ENCODE data around the gene VNN1. TPM values are rescaled to one million over a fixed set of nuclear protein-coding genes. Genes with fewer than 3 reads are reported as not detected.

Gene VNN1
- total RNA-seq, 1 donor from 2014 or later = 0.07 TPM

- H3K27me3 Mint-ChIP-seq (ENCODE audit: low read depth, unreplicated experiment) = peaks cover 3% of the 10 kb centered on the region
- Histone ChIP-seq H3K27ac (ENCODE audit: low read depth, low read length) (no peak overlapping the region), H3K4me3 (ENCODE audit: insufficient read depth, low read depth, low read length) (no peak overlapping the region), H3K27me3 (ENCODE audit: insufficient read depth, low read length) (no peaks in the 10 kb centered on the region), H3K36me3 (ENCODE audit: insufficient read depth, low read length) (no peaks in the 10 kb centered on the region), H3K9ac (ENCODE audit: low read length) (no peak overlapping the region), H2AFZ (ENCODE audit: low read depth, low read length) (no peak overlapping the region), H3K4me2 (ENCODE audit: low read length) (no peak overlapping the region), H4K20me1 (ENCODE audit: insufficient read depth, low read length) (no peaks in the 10 kb centered on the region), H3K9me3 (ENCODE audit: insufficient read depth, low read depth, low read length) (no peaks in the 10 kb centered on the region), H3K79me2 (ENCODE audit: insufficient read depth, low read length) (no peaks in the 10 kb centered on the region), H3K4me1 (ENCODE audit: insufficient read depth, low read length) (peaks cover 3% of the 10 kb centered on the region)
- H3K36me3 Mint-ChIP-seq (ENCODE audit: low read depth, unreplicated experiment) = no peaks in the 10 kb centered on the region
- H3K9me3 Mint-ChIP-seq (ENCODE audit: unreplicated experiment) = no peaks in the 10 kb centered on the region
- FAIRE-seq (no peak), DNase-seq (ENCODE audit: low read depth) (no peak)
- no peak overlapping the region for H3K27ac Mint-ChIP-seq (ENCODE audit: unreplicated experiment)
- H3K4me1 Mint-ChIP-seq (ENCODE audit: low read depth, unreplicated experiment) = no peaks in the 10 kb centered on the region
- H3K4me3 Mint-ChIP-seq (ENCODE audit: unreplicated experiment) = no peak overlapping the region
- TF ChIP-seq, protein P1, sequence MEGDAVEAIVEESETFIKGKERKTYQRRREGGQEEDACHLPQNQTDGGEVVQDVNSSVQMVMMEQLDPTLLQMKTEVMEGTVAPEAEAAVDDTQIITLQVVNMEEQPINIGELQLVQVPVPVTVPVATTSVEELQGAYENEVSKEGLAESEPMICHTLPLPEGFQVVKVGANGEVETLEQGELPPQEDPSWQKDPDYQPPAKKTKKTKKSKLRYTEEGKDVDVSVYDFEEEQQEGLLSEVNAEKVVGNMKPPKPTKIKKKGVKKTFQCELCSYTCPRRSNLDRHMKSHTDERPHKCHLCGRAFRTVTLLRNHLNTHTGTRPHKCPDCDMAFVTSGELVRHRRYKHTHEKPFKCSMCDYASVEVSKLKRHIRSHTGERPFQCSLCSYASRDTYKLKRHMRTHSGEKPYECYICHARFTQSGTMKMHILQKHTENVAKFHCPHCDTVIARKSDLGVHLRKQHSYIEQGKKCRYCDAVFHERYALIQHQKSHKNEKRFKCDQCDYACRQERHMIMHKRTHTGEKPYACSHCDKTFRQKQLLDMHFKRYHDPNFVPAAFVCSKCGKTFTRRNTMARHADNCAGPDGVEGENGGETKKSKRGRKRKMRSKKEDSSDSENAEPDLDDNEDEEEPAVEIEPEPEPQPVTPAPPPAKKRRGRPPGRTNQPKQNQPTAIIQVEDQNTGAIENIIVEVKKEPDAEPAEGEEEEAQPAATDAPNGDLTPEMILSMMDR (IDR thresholded peaks at IDR 0.05; ENCODE audit: insufficient read depth, low read depth, low read length) = no peak
- TF ChIP-seq EZH2 (IDR thresholded peaks at IDR 0.05; ENCODE audit: insufficient read depth, low read length) = no peak
Measured at GRCh38 chr6:132714160-132714559, 305 bp upstream of the VNN1 start.

DNA sequence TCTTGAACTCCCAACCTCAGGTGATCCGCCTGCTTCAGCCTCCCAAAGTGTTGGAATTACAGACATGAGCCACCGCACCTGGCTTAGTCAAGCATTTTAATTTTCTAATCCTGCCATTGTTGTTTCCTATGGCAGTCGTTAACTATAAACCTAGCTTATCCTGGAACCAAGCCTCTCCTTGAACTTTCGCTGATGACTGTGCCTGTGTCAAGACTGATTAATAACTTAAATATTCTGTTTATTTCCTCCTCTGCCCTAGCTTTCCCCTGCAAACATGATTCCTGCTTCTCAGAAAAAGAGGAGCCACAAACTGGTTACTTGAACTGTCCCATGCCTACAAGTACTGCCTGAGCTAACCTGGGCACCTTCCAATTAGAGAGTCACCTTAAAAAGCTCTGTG is 1.5 kb downstream of the VNN1 start:
- no peak overlapping the region for H3K9ac ChIP-seq (ENCODE audit: low read length)
- H3K4me1 ChIP-seq (ENCODE audit: insufficient read depth, low read length) = peaks cover 3% of the 10 kb centered on the region
- H3K27me3 ChIP-seq (ENCODE audit: insufficient read depth, low read length) = no peaks in the 10 kb centered on the region
- H3K36me3 ChIP-seq (ENCODE audit: insufficient read depth, low read length) = no peaks in the 10 kb centered on the region
- no peak overlapping the region for H3K27ac ChIP-seq (ENCODE audit: low read depth, low read length)
- H3K4me3 ChIP-seq (ENCODE audit: insufficient read depth, low read depth, low read length) = no peak overlapping the region
- H3K4me2 ChIP-seq (ENCODE audit: low read length) = no peak overlapping the region
- TF ChIP-seq, protein P1 (IDR thresholded peaks at IDR 0.05; ENCODE audit: insufficient read depth, low read depth, low read length) = no peak
- no peak for TF ChIP-seq EZH2 (IDR thresholded peaks at IDR 0.05; ENCODE audit: insufficient read depth, low read length)
- DNase-seq (ENCODE audit: low read depth) (peak; percentile 26), FAIRE-seq (no peak)
- no peaks in the 10 kb centered on the region for H3K36me3 Mint-ChIP-seq (ENCODE audit: low read depth, unreplicated experiment)
- H3K4me3 Mint-ChIP-seq (ENCODE audit: unreplicated experiment) = no peak overlapping the region
- no peak overlapping the region for H3K27ac Mint-ChIP-seq (ENCODE audit: unreplicated experiment)
- H3K27me3 Mint-ChIP-seq (ENCODE audit: low read depth, unreplicated experiment) = peaks cover 1% of the 10 kb centered on the region
- H3K4me1 Mint-ChIP-seq (ENCODE audit: low read depth, unreplicated experiment) = peaks cover 7% of the 10 kb centered on the region
- peaks cover 2% of the 10 kb centered on the region for H3K9me3 Mint-ChIP-seq (ENCODE audit: unreplicated experiment)
- no peaks in the 10 kb centered on the region for H3K79me2 ChIP-seq (ENCODE audit: insufficient read depth, low read length)
- no peaks in the 10 kb centered on the region for H4K20me1 ChIP-seq (ENCODE audit: insufficient read depth, low read length)
- H3K9me3 ChIP-seq (ENCODE audit: insufficient read depth, low read depth, low read length) = no peaks in the 10 kb centered on the region
- H2AFZ ChIP-seq (ENCODE audit: low read depth, low read length) = no peak overlapping the region

DNA sequence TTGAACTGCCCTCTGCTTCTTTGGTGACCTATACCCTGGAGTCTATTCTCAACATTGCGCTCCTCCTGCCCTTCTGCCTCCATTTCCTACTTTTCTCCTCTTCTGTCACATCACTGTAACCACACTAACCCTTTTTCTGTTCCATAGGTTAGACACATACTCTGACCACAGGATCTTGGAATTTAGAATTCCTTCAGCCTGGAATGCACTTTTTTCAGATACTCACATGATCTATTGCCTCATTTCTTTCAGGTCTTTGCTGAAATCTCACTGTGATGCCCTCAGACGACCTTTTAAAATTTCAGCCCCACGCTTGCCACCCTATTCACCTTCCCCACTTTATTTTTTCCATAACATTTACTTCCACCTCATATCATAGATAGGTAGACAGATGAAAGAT is 5.1 kb downstream of the VNN1 start:
- H3K4me1 Mint-ChIP-seq (ENCODE audit: low read depth, unreplicated experiment) = peaks cover 7% of the 10 kb centered on the region
- peaks cover 4% of the 10 kb centered on the region for H3K9me3 Mint-ChIP-seq (ENCODE audit: unreplicated experiment)
- Histone ChIP-seq H3K4me2 (ENCODE audit: low read length) (no peak overlapping the region), H3K9me3 (ENCODE audit: insufficient read depth, low read depth, low read length) (no peaks in the 10 kb centered on the region), H3K27ac (ENCODE audit: low read depth, low read length) (no peak overlapping the region), H4K20me1 (ENCODE audit: insufficient read depth, low read length) (no peaks in the 10 kb centered on the region), H3K4me1 (ENCODE audit: insufficient read depth, low read length) (peaks cover 3% of the 10 kb centered on the region), H3K36me3 (ENCODE audit: insufficient read depth, low read length) (no peaks in the 10 kb centered on the region), H3K27me3 (ENCODE audit: insufficient read depth, low read length) (no peaks in the 10 kb centered on the region), H3K79me2 (ENCODE audit: insufficient read depth, low read length) (no peaks in the 10 kb centered on the region), H2AFZ (ENCODE audit: low read depth, low read length) (no peak overlapping the region), H3K4me3 (ENCODE audit: insufficient read depth, low read depth, low read length) (no peak overlapping the region), H3K9ac (ENCODE audit: low read length) (no peak overlapping the region)
- FAIRE-seq (no peak), DNase-seq (ENCODE audit: low read depth) (no peak)
- TF ChIP-seq, protein P1 (IDR thresholded peaks at IDR 0.05; ENCODE audit: insufficient read depth, low read depth, low read length) = no peak
- TF ChIP-seq EZH2 (IDR thresholded peaks at IDR 0.05; ENCODE audit: insufficient read depth, low read length) = no peak
- no peak overlapping the region for H3K4me3 Mint-ChIP-seq (ENCODE audit: unreplicated experiment)
- H3K36me3 Mint-ChIP-seq (ENCODE audit: low read depth, unreplicated experiment) = no peaks in the 10 kb centered on the region
- no peaks in the 10 kb centered on the region for H3K27me3 Mint-ChIP-seq (ENCODE audit: low read depth, unreplicated experiment)
- H3K27ac Mint-ChIP-seq (ENCODE audit: unreplicated experiment) = peak overlapping the region; percentile 22
